IgD-negative memory B cell (primary cell): ENCODE data around the gene XPA. TPM values are rescaled to one million over a fixed set of nuclear protein-coding genes. Genes with fewer than 3 reads are reported as not detected.

ENCODE experiments used
- H3K27ac Mint-ChIP-seq, 3 donors: one replicate each; pipeline ENCODE4 v1.8.0; 2020 to 2022; ENCODE audit warnings: mild to moderate bottlenecking in 3 of 3, mixed read lengths in 3 of 3, moderate library complexity in 1 of 3
- H3K27me3 Mint-ChIP-seq: one replicate; pipeline ENCODE4 v1.8.0; 2021; ENCODE audit warnings: mixed read lengths
- H3K36me3 Mint-ChIP-seq: one replicate; pipeline ENCODE4 v1.8.0; 2020; ENCODE audit warnings: mild to moderate bottlenecking, mixed read lengths
- H3K4me1 Mint-ChIP-seq, 3 donors: one replicate each; pipeline ENCODE4 v1.8.0; 2020 to 2022; ENCODE audit warnings: mixed read lengths in 3 of 3, mild to moderate bottlenecking in 1 of 3
- H3K4me3 Mint-ChIP-seq, 4 donors: one replicate each; pipeline ENCODE4 v1.8.0; 2020 to 2022; ENCODE audit warnings: mild to moderate bottlenecking in 4 of 4, mixed read lengths in 4 of 4, moderate library complexity in 3 of 4
- H3K9me3 Mint-ChIP-seq, 3 donors: one replicate each; pipeline ENCODE4 v1.8.0; 2020 to 2021; ENCODE audit warnings: mixed read lengths in 3 of 3, mild to moderate bottlenecking in 1 of 3
- polyA plus RNA-seq: library from polyadenylated mRNA; unstranded; fragments of 300-500 nt; fragmentation: Illumina TruSeq; gene quantifications from one replicate; pipeline ENCODE4 v1.2.3, GENCODE V29; 2021

Gene XPA
- polyA plus RNA-seq, 1 donor from 2014 or later, result 33.6 TPM

DNA sequence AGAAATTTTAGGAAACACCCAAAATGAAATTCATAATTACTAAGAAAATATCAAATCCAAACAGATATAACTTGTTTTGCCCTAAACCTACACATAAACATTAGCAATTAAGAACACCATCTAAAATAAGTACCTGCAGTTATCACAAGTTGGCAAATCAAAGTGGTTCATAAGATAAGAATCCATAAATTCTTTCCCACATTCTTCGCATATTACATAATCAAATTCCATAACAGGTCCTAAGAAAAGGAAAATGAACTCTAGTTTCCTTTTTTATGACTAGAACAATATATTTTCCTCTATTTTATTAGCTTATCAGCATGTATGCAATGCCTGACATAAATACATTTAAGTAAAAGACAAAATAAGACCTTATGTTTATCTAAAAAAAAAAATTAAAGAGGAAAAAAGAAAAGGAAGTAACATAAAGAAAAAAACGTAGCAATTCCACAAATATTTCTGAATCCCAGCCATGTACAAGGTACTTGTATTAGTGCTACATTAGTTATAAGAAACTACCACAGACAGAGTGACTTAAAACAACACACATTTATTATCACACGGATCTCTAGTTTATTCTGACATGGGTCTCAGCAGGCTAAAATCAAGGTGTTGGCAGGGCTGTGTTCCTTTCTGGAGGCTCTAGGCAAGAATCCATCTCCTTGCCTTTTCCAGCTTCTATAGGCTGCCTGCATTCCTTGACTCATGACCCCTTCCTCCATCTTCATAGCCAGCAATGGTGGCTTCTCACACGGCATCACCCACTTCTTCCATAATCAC lies 7.5 kb downstream of the XPA start:
- Mint-ChIP-seq H3K9me3 (no peaks in the 10 kb centered on the region), H3K36me3 (peaks cover 12% of the 10 kb centered on the region), H3K27me3 (no peaks in the 10 kb centered on the region), H3K4me3 (no peak overlapping the region), H3K4me1 (peaks cover 14 to 17% (median 14%) of the 10 kb centered on the region in 3 donors), H3K27ac (peak overlapping the region in 1 of 3 donors; percentile 48)

DNA sequence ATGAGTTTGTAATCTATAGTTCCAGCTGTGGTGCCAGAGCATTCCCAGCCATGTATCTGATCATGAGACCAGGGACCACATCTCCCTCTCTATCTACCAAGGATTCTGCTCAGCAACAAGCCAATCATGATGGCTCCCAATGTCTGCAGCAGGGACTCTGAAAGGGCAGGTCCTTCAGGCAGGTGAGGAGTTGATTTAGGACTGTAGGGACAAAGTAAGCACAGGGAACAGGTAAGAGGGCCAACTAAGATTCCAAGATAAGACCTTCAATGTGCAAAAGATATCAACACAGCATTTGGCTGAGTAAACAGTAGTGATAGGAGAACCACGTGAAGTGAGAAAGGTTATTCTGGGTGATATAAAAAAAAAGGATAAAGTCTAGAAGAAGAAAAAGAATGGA lies 8.5 kb downstream of the XPA start:
- peaks cover 12% of the 10 kb centered on the region for H3K36me3 Mint-ChIP-seq
- no peak overlapping the region for H3K4me3 Mint-ChIP-seq
- H3K27me3 Mint-ChIP-seq, result no peaks in the 10 kb centered on the region
- H3K4me1 Mint-ChIP-seq, result peaks cover 4 to 8% (median 5%) of the 10 kb centered on the region in 3 donors
- peak overlapping the region in 1 of 3 donors; percentile 80 for H3K27ac Mint-ChIP-seq
- no peaks in the 10 kb centered on the region for H3K9me3 Mint-ChIP-seq

DNA sequence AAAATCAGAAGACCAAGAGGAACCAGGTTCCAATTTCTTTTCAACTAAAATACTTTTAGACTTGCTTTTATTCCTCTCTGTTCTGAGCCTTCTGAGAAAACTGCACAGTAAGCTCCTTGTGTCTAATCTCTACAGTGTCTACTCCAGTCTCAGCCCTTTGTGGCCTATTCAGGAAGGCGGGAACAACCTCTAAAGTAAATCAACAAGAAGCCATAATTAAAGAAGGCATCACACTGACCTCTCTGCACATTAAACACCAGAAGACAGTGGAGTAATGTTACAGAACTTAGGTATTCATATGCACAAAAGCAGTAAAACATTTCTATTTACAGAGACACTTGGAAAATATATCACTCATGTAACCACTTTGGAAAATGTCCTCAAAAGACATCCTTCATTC lies 14.9 kb downstream of the XPA start:
- H3K36me3 Mint-ChIP-seq, result no peaks in the 10 kb centered on the region
- peaks cover 0 to 3% (median 2%) of the 10 kb centered on the region in 3 donors for H3K4me1 Mint-ChIP-seq
- no peaks in the 10 kb centered on the region for H3K9me3 Mint-ChIP-seq
- no peak overlapping the region for H3K4me3 Mint-ChIP-seq
- no peaks in the 10 kb centered on the region for H3K27me3 Mint-ChIP-seq
- H3K27ac Mint-ChIP-seq, result no peak overlapping the region

- peaks cover 2% of the 10 kb centered on the region for H3K36me3 Mint-ChIP-seq
- H3K27ac Mint-ChIP-seq, result peak overlapping the region in 1 of 3 donors; percentile 41
- H3K4me3 Mint-ChIP-seq, result no peak overlapping the region
- no peaks in the 10 kb centered on the region for H3K27me3 Mint-ChIP-seq
- no peaks in the 10 kb centered on the region for H3K9me3 Mint-ChIP-seq
- H3K4me1 Mint-ChIP-seq, result peaks cover 0 to 5% (median 2%) of the 10 kb centered on the region in 3 donors
Measured at GRCh38 chr9:97675655-97676054, 21.5 kb downstream of the XPA start.

- Mint-ChIP-seq H3K27ac (no peak overlapping the region), H3K9me3 (no peaks in the 10 kb centered on the region), H3K4me1 (peaks cover 0 to 2% (median 2%) of the 10 kb centered on the region in 3 donors), H3K27me3 (no peaks in the 10 kb centered on the region), H3K36me3 (peaks cover 2% of the 10 kb centered on the region), H3K4me3 (no peak overlapping the region)
Measured at GRCh38 chr9:97673922-97674321, 23.2 kb downstream of the XPA start.

DNA sequence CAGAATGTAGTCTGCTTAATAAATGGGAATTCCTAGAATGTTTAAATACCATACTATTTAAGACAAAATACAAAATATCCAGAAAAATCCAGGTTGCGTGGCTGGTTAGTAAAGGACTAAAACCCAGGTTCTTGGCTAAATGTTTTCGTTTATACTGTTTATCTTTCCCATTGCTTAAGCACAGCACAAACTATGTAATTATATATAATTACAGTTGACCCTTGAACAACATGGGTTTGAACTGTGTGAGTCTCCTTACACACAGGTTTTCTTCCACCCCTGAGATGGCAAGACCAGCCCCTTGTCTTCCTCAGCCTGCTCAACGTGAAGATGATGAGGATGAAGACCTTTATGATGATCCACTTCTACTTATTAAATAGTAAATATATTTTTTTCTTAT lies 24.7 kb downstream of the XPA start:
- Mint-ChIP-seq H3K27ac (no peak overlapping the region), H3K9me3 (no peaks in the 10 kb centered on the region), H3K27me3 (no peaks in the 10 kb centered on the region), H3K4me1 (peaks cover 0 to 2% (median 0%) of the 10 kb centered on the region in 3 donors), H3K36me3 (peaks cover 2% of the 10 kb centered on the region), H3K4me3 (no peak overlapping the region)

- H3K27me3 Mint-ChIP-seq, result no peaks in the 10 kb centered on the region
- H3K4me3 Mint-ChIP-seq, result no peak overlapping the region
- H3K9me3 Mint-ChIP-seq, result no peaks in the 10 kb centered on the region
- H3K27ac Mint-ChIP-seq, result peak overlapping the region in 2 of 3 donors; percentile 17 to 62
- H3K4me1 Mint-ChIP-seq, result peaks cover 0 to 2% (median under 1%) of the 10 kb centered on the region in 3 donors
- peaks cover 4% of the 10 kb centered on the region for H3K36me3 Mint-ChIP-seq
Measured at GRCh38 chr9:97670586-97670985, 26.6 kb downstream of the XPA start.

DNA sequence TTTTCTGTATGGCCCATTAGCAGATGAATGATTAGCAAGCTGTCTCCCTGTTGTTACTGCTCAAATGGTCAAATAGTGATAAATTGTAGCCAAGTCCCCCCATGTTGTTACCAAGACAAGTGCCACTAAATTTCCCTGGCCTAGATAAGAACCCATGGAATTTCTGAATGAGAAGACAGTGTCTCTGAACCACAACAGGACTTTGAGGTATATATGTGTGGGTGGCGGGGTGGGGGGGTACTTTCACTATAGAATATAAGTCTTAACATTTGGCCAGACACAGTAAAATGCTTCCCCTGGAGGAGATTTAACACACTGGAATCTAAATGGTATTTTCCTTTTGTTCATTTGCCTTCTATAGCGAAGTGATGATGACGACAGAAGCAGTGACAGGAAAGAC lies 28.7 kb downstream of the XPA start:
- H3K4me3 Mint-ChIP-seq, result no peak overlapping the region
- peaks cover 0 to 2% (median 0%) of the 10 kb centered on the region in 3 donors for H3K4me1 Mint-ChIP-seq
- H3K36me3 Mint-ChIP-seq, result peaks cover 4% of the 10 kb centered on the region
- no peaks in the 10 kb centered on the region for H3K27me3 Mint-ChIP-seq
- H3K9me3 Mint-ChIP-seq, result no peaks in the 10 kb centered on the region
- peak overlapping the region in 1 of 3 donors; percentile 19 for H3K27ac Mint-ChIP-seq

DNA sequence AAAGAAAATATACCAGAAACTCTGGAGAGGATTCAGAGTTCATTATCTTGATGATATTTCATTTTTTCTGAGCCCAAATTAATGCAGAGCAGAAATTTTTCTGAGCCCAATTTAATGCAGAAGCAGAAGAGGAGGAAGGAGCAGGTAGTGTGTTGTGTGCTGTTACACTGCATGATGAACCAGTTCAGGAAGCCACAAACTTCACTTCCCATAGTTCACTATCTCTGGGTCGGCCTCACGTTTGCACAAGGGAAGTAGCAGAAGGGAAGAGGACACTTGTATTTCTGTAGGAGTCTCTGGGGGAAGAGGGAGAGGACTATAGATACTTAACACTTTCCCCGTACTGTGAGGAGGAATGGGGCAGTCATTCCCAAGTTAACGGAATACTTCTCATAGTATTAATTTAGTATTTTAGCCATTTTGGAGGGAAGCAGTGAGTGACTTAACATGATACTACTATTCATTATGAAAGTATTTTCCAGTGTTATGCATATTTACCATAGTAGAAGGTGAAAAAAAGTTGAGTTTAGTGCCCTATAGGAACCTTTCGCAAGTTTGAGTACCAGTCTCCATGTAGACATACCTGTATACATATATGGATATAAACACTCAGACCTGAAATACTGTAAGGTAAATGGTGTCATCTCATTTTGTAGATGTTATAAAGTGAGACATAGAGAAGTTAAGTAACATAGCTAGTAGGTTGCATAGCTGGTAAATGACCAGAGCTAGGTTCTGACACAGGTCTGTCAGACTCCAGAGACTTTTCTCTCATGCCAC lies 30.0 kb downstream of the XPA start:
- Mint-ChIP-seq H3K4me3 (no peak overlapping the region), H3K27me3 (no peaks in the 10 kb centered on the region), H3K27ac (peak overlapping the region in 2 of 3 donors; percentile 25 to 32), H3K4me1 (peaks cover 0 to 2% (median 0%) of the 10 kb centered on the region in 3 donors), H3K9me3 (no peaks in the 10 kb centered on the region), H3K36me3 (peaks cover 4% of the 10 kb centered on the region)

GRCh38 chr9:97665742-97666141 lies 31.4 kb downstream of the XPA start:
- Mint-ChIP-seq H3K27ac (no peak overlapping the region), H3K4me1 (peaks cover 0 to 4% (median 0%) of the 10 kb centered on the region in 3 donors), H3K9me3 (no peaks in the 10 kb centered on the region), H3K27me3 (no peaks in the 10 kb centered on the region), H3K4me3 (no peak overlapping the region), H3K36me3 (peaks cover 4% of the 10 kb centered on the region)

DNA sequence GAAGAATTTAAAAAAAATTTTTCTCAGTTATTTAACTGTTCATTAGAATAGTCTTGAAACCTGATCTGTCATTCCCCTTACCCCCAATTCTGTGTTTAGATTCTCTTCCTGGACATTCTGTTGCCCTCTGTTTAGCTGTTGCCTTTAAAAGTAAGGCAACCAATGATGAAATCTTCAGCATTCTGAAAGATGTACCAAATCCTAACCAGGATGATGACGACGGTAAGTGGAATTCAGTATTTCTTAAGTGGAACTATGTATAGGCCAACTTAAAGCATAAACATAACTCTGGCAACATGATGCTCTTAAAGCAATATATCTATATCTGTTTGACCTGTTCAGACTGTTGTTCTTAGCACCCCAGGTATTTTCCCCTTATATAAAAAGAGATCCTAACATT lies 36.3 kb downstream of the XPA start:
- H3K36me3 Mint-ChIP-seq, result peaks cover 12% of the 10 kb centered on the region
- H3K4me1 Mint-ChIP-seq, result peaks cover 2 to 10% (median 6%) of the 10 kb centered on the region in 3 donors
- peak overlapping the region in 2 of 3 donors; percentile 20 to 22 for H3K27ac Mint-ChIP-seq
- H3K9me3 Mint-ChIP-seq, result no peaks in the 10 kb centered on the region
- H3K4me3 Mint-ChIP-seq, result no peak overlapping the region
- no peaks in the 10 kb centered on the region for H3K27me3 Mint-ChIP-seq

DNA sequence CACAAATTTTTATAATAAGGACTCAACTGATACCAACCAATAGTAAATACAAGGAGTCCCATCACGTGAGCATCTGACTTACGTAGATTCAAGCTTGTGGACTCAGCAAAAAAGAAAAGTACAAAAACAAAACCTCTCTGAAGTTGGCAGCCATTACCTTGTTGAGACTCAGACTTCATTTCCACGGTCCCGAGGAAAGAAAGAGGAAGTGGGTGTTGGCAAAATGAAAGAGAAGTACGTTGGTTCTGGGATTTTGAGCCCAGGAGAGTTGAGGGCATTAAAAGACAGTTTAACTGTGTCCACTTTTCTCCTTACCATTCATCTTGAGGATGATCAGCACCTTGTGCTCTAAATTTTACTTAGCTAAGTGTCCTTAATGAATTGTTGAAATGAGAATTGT lies 36.8 kb downstream of the XPA start:
- peaks cover 12% of the 10 kb centered on the region for H3K36me3 Mint-ChIP-seq
- H3K27ac Mint-ChIP-seq, result peak overlapping the region in 1 of 3 donors; percentile 20
- no peak overlapping the region for H3K4me3 Mint-ChIP-seq
- peaks cover 2 to 10% (median 6%) of the 10 kb centered on the region in 3 donors for H3K4me1 Mint-ChIP-seq
- H3K27me3 Mint-ChIP-seq, result no peaks in the 10 kb centered on the region
- no peaks in the 10 kb centered on the region for H3K9me3 Mint-ChIP-seq

GRCh38 chr9:97659771-97660170 lies 37.4 kb downstream of the XPA start:
- peaks cover 12% of the 10 kb centered on the region for H3K36me3 Mint-ChIP-seq
- no peaks in the 10 kb centered on the region for H3K27me3 Mint-ChIP-seq
- peak overlapping the region in 1 of 3 donors; percentile 14 for H3K27ac Mint-ChIP-seq
- peaks cover 2 to 10% (median 6%) of the 10 kb centered on the region in 3 donors for H3K4me1 Mint-ChIP-seq
- no peak overlapping the region for H3K4me3 Mint-ChIP-seq
- H3K9me3 Mint-ChIP-seq, result no peaks in the 10 kb centered on the region

DNA sequence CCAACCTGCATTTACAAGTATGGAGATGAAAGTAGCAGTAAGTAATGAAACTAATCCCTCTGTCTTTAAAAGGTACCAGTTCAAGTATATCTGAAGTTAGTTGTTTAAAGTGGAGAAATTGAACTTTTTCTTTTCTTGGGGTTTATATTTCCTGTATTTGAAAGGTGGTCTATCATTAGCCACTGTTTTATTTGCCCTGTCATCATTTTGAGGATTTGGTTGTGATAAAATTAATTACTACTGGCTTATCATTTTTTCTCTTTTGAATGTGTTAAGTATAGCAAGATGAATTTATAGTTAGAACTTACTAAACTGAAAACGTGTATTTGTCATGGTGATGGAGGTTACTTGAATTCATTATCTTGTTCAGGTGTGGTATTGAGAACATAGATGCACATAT lies 38.4 kb downstream of the XPA start:
- Mint-ChIP-seq H3K4me3 (no peak overlapping the region), H3K27me3 (no peaks in the 10 kb centered on the region), H3K36me3 (peaks cover 12% of the 10 kb centered on the region), H3K4me1 (peaks cover 2 to 10% (median 6%) of the 10 kb centered on the region in 3 donors), H3K27ac (peak overlapping the region in 1 of 3 donors; percentile 13), H3K9me3 (no peaks in the 10 kb centered on the region)

DNA sequence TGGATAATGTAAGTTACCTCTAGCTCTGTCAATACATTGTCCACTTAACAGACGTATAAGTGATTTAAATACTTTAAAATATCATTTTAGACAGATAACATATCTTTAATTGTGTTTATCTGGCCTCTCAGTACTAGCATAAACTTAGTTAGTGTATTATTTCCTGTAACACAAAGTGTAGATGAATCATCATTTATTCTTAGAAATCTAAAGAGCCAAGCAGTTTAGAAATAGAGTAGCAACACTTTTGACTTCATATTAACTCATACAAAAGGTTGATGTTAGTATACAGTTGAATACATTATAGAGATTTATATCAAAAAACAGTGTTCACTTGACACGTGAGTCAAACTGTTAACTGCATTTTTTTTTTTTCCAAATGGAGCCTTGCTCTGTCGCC lies 45.5 kb downstream of the XPA start:
- Mint-ChIP-seq H3K27me3 (no peaks in the 10 kb centered on the region), H3K4me1 (no peaks in the 10 kb centered on the region), H3K4me3 (no peak overlapping the region), H3K27ac (no peak overlapping the region), H3K9me3 (no peaks in the 10 kb centered on the region), H3K36me3 (peaks cover 8% of the 10 kb centered on the region)
